NOMO-1 (cell line): ENCODE data around the gene LAMTOR2.
"Not testable (repeated sequence)": the region's sequence is repeated elsewhere in the genome, so short reads cannot be mapped to it uniquely, and the experiment has no call there.

Source experiments
- DNase-seq, 2 experiments: peaks; one replicate each; lab custom pipeline; 2025; ENCODE audit not compliant: unreplicated experiment in 2 of 2; lab: John Stamatoyannopoulos, UW

LAMTOR2 gene

GRCh38 chr1:156051011-156051725 is 3.4 kb upstream of the LAMTOR2 start:
- DNase-seq, result no peak

- peak; percentile 70 to 77 for DNase-seq
These were observed 1.5 kb upstream of the LAMTOR2 start for GRCh38 chr1:156052862-156053767.

- DNase-seq, result peak; percentile 50 to 91
These were observed 648 bp upstream of the LAMTOR2 start, which contains the start of gene UBQLN4 for GRCh38 chr1:156053768-156054499. Gene UBQLN4 (minus strand): TSS chr1:156053798. CDS start chr1:156053701, 97 bp downstream.

GRCh38 chr1:156055281-156056048 is 883 bp downstream of the LAMTOR2 start:
- peak; percentile 48 to 63 for DNase-seq

GRCh38 chr1:156056326-156056849 is 1.8 kb downstream of the LAMTOR2 start:
- no peak for DNase-seq

- DNase-seq, result no peak
These were observed 6.5 kb downstream of the LAMTOR2 start, which contains the start of gene RAB25 for GRCh38 chr1:156060937-156061636. Gene RAB25 (plus strand): TSS chr1:156061160. CDS start chr1:156061401, 241 bp downstream.

GRCh38 chr1:156062189-156062588 is 7.6 kb downstream of the LAMTOR2 start:
- DNase-seq, result no peak

- no peak for DNase-seq
These were observed 9.4 kb downstream of the LAMTOR2 start for GRCh38 chr1:156063997-156064285.

GRCh38 chr1:156064615-156065014 is 10.0 kb downstream of the LAMTOR2 start:
- no peak for DNase-seq

- DNase-seq, result no peak
These were observed 10.6 kb downstream of the LAMTOR2 start for GRCh38 chr1:156065212-156065611.

GRCh38 chr1:156065871-156066270 is 11.3 kb downstream of the LAMTOR2 start:
- no peak for DNase-seq

GRCh38 chr1:156067262-156067661 is 12.7 kb downstream of the LAMTOR2 start:
- DNase-seq, result no peak

GRCh38 chr1:156069490-156070455 is 15.2 kb downstream of the LAMTOR2 start:
- no peak for DNase-seq

GRCh38 chr1:156070548-156070947 is 16.0 kb downstream of the LAMTOR2 start:
- no peak for DNase-seq

GRCh38 chr1:156071332-156071816 is 16.8 kb downstream of the LAMTOR2 start:
- DNase-seq, result not testable (repeated sequence)

- no peak for DNase-seq
These were observed 17.7 kb downstream of the LAMTOR2 start for GRCh38 chr1:156072251-156072650.

- no peak for DNase-seq
These were observed 18.6 kb downstream of the LAMTOR2 start for GRCh38 chr1:156073110-156073687.

- DNase-seq, result no peak
These were observed 19.2 kb downstream of the LAMTOR2 start for GRCh38 chr1:156073740-156074139.
